ENCODE data around the gene FANCC.

GRCh38 chr9:95155220-95155619 lies 162.3 kb downstream of the FANCC start:
- TF ChIP-seq, protein P1, sequence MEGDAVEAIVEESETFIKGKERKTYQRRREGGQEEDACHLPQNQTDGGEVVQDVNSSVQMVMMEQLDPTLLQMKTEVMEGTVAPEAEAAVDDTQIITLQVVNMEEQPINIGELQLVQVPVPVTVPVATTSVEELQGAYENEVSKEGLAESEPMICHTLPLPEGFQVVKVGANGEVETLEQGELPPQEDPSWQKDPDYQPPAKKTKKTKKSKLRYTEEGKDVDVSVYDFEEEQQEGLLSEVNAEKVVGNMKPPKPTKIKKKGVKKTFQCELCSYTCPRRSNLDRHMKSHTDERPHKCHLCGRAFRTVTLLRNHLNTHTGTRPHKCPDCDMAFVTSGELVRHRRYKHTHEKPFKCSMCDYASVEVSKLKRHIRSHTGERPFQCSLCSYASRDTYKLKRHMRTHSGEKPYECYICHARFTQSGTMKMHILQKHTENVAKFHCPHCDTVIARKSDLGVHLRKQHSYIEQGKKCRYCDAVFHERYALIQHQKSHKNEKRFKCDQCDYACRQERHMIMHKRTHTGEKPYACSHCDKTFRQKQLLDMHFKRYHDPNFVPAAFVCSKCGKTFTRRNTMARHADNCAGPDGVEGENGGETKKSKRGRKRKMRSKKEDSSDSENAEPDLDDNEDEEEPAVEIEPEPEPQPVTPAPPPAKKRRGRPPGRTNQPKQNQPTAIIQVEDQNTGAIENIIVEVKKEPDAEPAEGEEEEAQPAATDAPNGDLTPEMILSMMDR (IDR thresholded peaks at IDR 0.05) = no peak
- no peak for TF ChIP-seq JUND (IDR thresholded peaks at IDR 0.05)
- TF ChIP-seq TAF1 (IDR thresholded peaks at IDR 0.05; ENCODE audit: borderline replicate concordance, low read depth, low read length) = no peak
- TF ChIP-seq ZBTB33 (IDR thresholded peaks at IDR 0.05; ENCODE audit: borderline replicate concordance, low read depth) = no peak
- TF ChIP-seq GABPA (IDR thresholded peaks at IDR 0.05; ENCODE audit: low read depth) = no peak
